ENCODE measurements around the gene PPP1R9A. TPM values are rescaled to one million over a fixed set of nuclear protein-coding genes. Genes with fewer than 3 reads are reported as not detected.

Gene PPP1R9A
- total RNA-seq, 4 donors from 2014 or later = 8.2 to 18.1 (median 10.0) TPM

GRCh38 chr7:95126053-95126709 is 218.8 kb downstream of the PPP1R9A start:
- no peak for TF ChIP-seq CTCF (IDR thresholded peaks at IDR 0.05; ENCODE audit: low read depth)

- no peak for TF ChIP-seq CTCF (IDR thresholded peaks at IDR 0.05; ENCODE audit: low read depth)
Observed at GRCh38 chr7:95132500-95132899, 225.1 kb downstream of the PPP1R9A start.

- TF ChIP-seq CTCF (IDR thresholded peaks at IDR 0.05; ENCODE audit: low read depth) = no peak
Observed at GRCh38 chr7:95139922-95140321, 232.5 kb downstream of the PPP1R9A start.

- TF ChIP-seq CTCF (IDR thresholded peaks at IDR 0.05; ENCODE audit: low read depth) = no peak
Observed at GRCh38 chr7:95141755-95142154, 234.4 kb downstream of the PPP1R9A start.

- TF ChIP-seq CTCF (IDR thresholded peaks at IDR 0.05; ENCODE audit: low read depth) = no peak
Observed at GRCh38 chr7:95144256-95144655, 236.9 kb downstream of the PPP1R9A start.

- TF ChIP-seq CTCF (IDR thresholded peaks at IDR 0.05; ENCODE audit: low read depth) = no peak
Observed at GRCh38 chr7:95155965-95156364, 248.6 kb downstream of the PPP1R9A start.

GRCh38 chr7:95157381-95157780 is 250.0 kb downstream of the PPP1R9A start:
- TF ChIP-seq CTCF (IDR thresholded peaks at IDR 0.05; ENCODE audit: low read depth) = no peak
